ENCODE measurements around the gene OR5M8.

The OR5M8 gene

GRCh38 chr11:56491270-56491669, at the start of gene OR5M8:
TSS of gene OR5M8 (minus strand) at chr11:56491370. CDS start at chr11:56491370, 0 bp downstream.
- DNase-seq = no peak

GRCh38 chr11:56533054-56533740, 42.0 kb upstream of the OR5M8 start:
- DNase-seq = no peak

GRCh38 chr11:56531856-56532255, 40.7 kb upstream of the OR5M8 start:
- DNase-seq = no peak

GRCh38 chr11:56522008-56522407, 30.8 kb upstream of the OR5M8 start:
- DNase-seq = no peak

- no peak for DNase-seq
These were observed 22.1 kb upstream of the OR5M8 start for GRCh38 chr11:56513280-56513679.

- DNase-seq = no peak
These were observed 18.3 kb upstream of the OR5M8 start for GRCh38 chr11:56509439-56509838.

GRCh38 chr11:56497010-56497409, 5.8 kb upstream of the OR5M8 start:
- DNase-seq = no peak

- no peak for DNase-seq
These were observed 3.9 kb upstream of the OR5M8 start for GRCh38 chr11:56495117-56495516.

- no peak for DNase-seq
These were observed 4.4 kb downstream of the OR5M8 start for GRCh38 chr11:56486801-56487200.

GRCh38 chr11:56474729-56475235, 16.4 kb downstream of the OR5M8 start:
- DNase-seq = no peak

- no peak for DNase-seq
These were observed 17.9 kb downstream of the OR5M8 start, which contains the start of gene OR5M3 for GRCh38 chr11:56473252-56473651. TSS of gene OR5M3 (minus strand) at chr11:56473352. CDS start at chr11:56470497, 2,855 bp downstream.

GRCh38 chr11:56457076-56457475, 34.1 kb downstream of the OR5M8 start:
- no peak for DNase-seq

GRCh38 chr11:56453521-56453920, 37.6 kb downstream of the OR5M8 start:
- DNase-seq = no peak
